Mesenteric fat pad (tissue), 1 donor: ENCODE measurements around the gene PRR13. TPM values are rescaled to one million over a fixed set of nuclear protein-coding genes. Genes with fewer than 3 reads are reported as not detected.

Experiments
- DNase-seq: peaks from one replicate; pipeline ENCODE4 v3.0.0-alpha.2; 2020; ENCODE audit warnings: low spot score
- long read RNA-seq: library from polyadenylated mRNA; unstranded; transcript quantifications from one replicate; pipeline ENCODE4 v2.0.0, GENCODE V29; 2020
- total RNA-seq: library from RNA; stranded (reverse); fragmentation: NEBNext Ultra II Directional; extraction: Animal tissue kit (Norgen Biotek cat#: 25700); gene quantifications from one replicate; pipeline ENCODE4 v1.2.1, GENCODE V29; 2021
- donor health status: DM: yes; HTN: yes; CAD: no.

Gene PRR13
- 119 TPM for total RNA-seq
- long read RNA-seq, transcript PRR13-202 (4 exons, 1,229 nt): major isoform, 109 of 145 reads
- long read RNA-seq, transcript PRR13-209 (4 exons, 625 nt): minor isoform, 14 of 145 reads
- long read RNA-seq, partial matches to known transcripts: 6 of 145 reads
- long read RNA-seq, other reads (novel, unspliced or antisense): 6 of 145 reads

GRCh38 chr12:53441040-53441833 is at the start of gene PRR13:
PRR13 (plus strand) TSS chr12:53441734; CDS start chr12:53442715, 981 bp downstream.
- peak; percentile 98 for DNase-seq

- peak; percentile 22 for DNase-seq
These were observed 41.6 kb upstream of the PRR13 start for GRCh38 chr12:53399896-53400295.

- DNase-seq: peak; percentile 74
These were observed 39.2 kb upstream of the PRR13 start for GRCh38 chr12:53402351-53402750.

- DNase-seq: peak; percentile 12
These were observed 38.7 kb upstream of the PRR13 start for GRCh38 chr12:53402871-53403270.

GRCh38 chr12:53410951-53411350 is 30.6 kb upstream of the PRR13 start:
- peak; percentile 35 for DNase-seq

- no peak for DNase-seq
These were observed 27.9 kb upstream of the PRR13 start for GRCh38 chr12:53413485-53414204.

GRCh38 chr12:53414756-53415417 is 26.6 kb upstream of the PRR13 start:
- DNase-seq: peak; percentile 1

GRCh38 chr12:53415752-53416389 is 25.7 kb upstream of the PRR13 start:
- peak; percentile 35 for DNase-seq

- peak; percentile 51 for DNase-seq
These were observed 24.2 kb upstream of the PRR13 start for GRCh38 chr12:53417291-53417816.

- no peak for DNase-seq
These were observed 23.3 kb upstream of the PRR13 start for GRCh38 chr12:53418221-53418620.

- DNase-seq: no peak
These were observed 21.8 kb upstream of the PRR13 start for GRCh38 chr12:53419756-53420155.

GRCh38 chr12:53422247-53422646 is 19.3 kb upstream of the PRR13 start:
- peak; percentile 9 for DNase-seq

- peak; percentile 53 for DNase-seq
These were observed 17.9 kb upstream of the PRR13 start, which contains the start of gene AMHR2 for GRCh38 chr12:53423597-53423996. AMHR2 (plus strand) TSS chr12:53423855; CDS start chr12:53423935, 80 bp downstream.

GRCh38 chr12:53424626-53425514 is 16.7 kb upstream of the PRR13 start:
- peak; percentile 41 for DNase-seq

- DNase-seq: peak; percentile 75
These were observed 15.9 kb upstream of the PRR13 start for GRCh38 chr12:53425515-53426150.

- peak; percentile 49 for DNase-seq
These were observed 13.5 kb upstream of the PRR13 start for GRCh38 chr12:53427905-53428594.

- DNase-seq: peak; percentile 22
These were observed 12.8 kb upstream of the PRR13 start for GRCh38 chr12:53428741-53429140.

GRCh38 chr12:53430116-53430515 is 11.4 kb upstream of the PRR13 start:
- DNase-seq: peak; percentile 69
